Endothelial cell of umbilical vein (primary cell): ENCODE data around the gene SHISA5.
"Not testable (repeated sequence)": the region's sequence is repeated elsewhere in the genome, so short reads cannot be mapped to it uniquely, and the experiment has no call there.

Experiments used
- CTCF ChIP-seq, 2 donors: IDR thresholded peaks; 1 replicate in 1 of 2; 2 replicates in 1 of 2; pipeline ENCODE4 v1.5.1; 2011; ENCODE audit warnings: low read length in 2 of 2, mild to moderate bottlenecking in 2 of 2, moderate library complexity in 2 of 2, control low read depth in 1 of 2, inconsistent platforms in 1 of 2, low read depth in 1 of 2; ENCODE audit not compliant: insufficient read depth in 1 of 2; ENCODE audit errors: extremely low read depth in 1 of 2
- MAX ChIP-seq: IDR thresholded peaks from 2 replicates; pipeline ENCODE4 v1.6.1; 2011; ENCODE audit not compliant: insufficient read depth, insufficient read length
- POLR2A ChIP-seq: IDR thresholded peaks from 2 replicates; pipeline ENCODE4 v1.6.1; 2012; ENCODE audit warnings: low read depth, mild to moderate bottlenecking, control low read depth, low read length
- POLR2AphosphoS5 ChIP-seq: IDR thresholded peaks from 2 replicates; pipeline ENCODE4 v1.6.1; 2012; ENCODE audit warnings: low read depth, mild to moderate bottlenecking, control low read depth, low read length, moderate library complexity; ENCODE audit not compliant: insufficient read depth

- TF ChIP-seq CTCF (IDR thresholded peaks at IDR 0.05; ENCODE audit: extremely low read depth in 1 of 2, insufficient read depth in 1 of 2, low read depth in 1 of 2, low read length in 2 of 2); POLR2A; MAX; POLR2AphosphoS5: not testable (repeated sequence)
Measured at GRCh38 chr3:48474031-48474430, 29.9 kb downstream of the SHISA5 start.
